Measurements from ENCODE around the gene LRRC27. TPM values are rescaled to one million over a fixed set of nuclear protein-coding genes. Genes with fewer than 3 reads are reported as not detected.

LRRC27 gene
- 10 to 100 TPM in 1 of 5 experiments, 1 to 10 TPM in 4; 3.4 to 10.8 (median 7.1) TPM for total RNA-seq
- 1 to 10 TPM; 1.8 to 4.9 TPM for polyA plus RNA-seq
- total RNA-seq, result 7.3 reads per million, percentile 30 among the genes with 10 or more reads in this experiment

DNA sequence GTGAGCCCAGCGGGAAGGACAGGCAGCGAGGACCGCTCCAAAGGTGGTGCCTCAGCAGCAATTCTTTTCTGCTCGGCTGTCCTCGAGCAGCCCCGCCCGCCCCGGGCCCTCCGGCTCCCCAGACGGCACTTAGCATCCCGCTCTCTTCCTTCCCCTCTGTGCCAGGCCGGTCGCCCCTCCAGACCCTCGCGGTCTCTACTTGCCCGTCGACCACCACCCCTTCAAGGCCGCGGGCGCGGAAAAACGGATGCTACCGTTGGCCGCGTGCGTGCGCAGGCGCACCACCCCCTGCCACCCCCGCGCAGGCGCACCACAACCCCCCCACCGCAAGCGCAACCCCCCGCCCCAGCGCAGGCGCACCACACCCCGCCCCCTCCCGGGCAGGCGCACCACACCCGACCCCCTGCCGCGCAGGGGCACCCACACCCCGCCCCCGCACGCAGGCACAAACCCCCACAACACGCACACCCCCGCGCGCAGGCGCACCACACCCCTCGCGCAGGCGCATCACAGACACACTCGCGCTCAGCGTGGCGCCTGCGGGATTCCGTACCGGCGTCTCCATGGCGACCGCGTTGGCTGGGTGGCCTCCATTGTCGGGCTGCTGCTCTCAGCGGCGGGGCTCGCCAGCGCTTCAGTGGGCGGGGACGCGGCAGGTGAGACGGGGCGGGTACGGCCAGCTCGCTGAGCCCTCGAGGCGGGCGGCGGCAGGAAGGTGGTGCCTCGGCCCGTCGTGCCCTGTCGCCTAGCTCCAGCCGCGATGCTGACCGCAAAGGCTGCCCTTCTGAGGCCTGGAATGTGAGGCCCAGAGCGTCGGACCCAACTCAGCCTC, at the start of gene LRRC27:
LRRC27 (plus strand) TSS at position 593 of the 832 bp plus-strand sequence. CDS start 1,332 bp downstream, outside the sequence.
- Histone ChIP-seq H3K4me1 (ENCODE audit: control insufficient read depth in 2 of 2, insufficient read depth in 2 of 2, low read length in 2 of 2) (peaks cover 11 to 24% of the 10 kb centered on the region in 2 donors), H3K36me3 (ENCODE audit: control insufficient read depth in 2 of 3, insufficient read depth in 3 of 3, low read length in 3 of 3) (no peaks in the 10 kb centered on the region), H3K27ac (ENCODE audit: low read depth, low read length) (peak within 1 kb of the TSS; percentile 84), H3K4me3 (ENCODE audit: low read length) (peak within 1 kb of the TSS; percentile 96), H3K9me3 (ENCODE audit: control insufficient read depth in 2 of 3, low read length in 3 of 3) (no peaks in the 10 kb centered on the region), H3K27me3 (ENCODE audit: control insufficient read depth in 2 of 2, insufficient read depth in 2 of 2, low read length in 2 of 2) (no peaks in the 10 kb centered on the region)
- peak; percentile 99 to 100 (median 100) for DNase-seq
- ChIA-PET POLR2A (interaction anchor here (0.7 to 1.0 kb wide), 2 partner anchors 17 to 191 kb away, joined by 3 read pairs; no protein-coding TSS in a partner anchor), CTCF (no interaction called here)
- Mint-ChIP-seq H3K9me3 (peaks cover 0 to 13% (median 0%) of the 10 kb centered on the region in 11 donors), H3K36me3 (peaks cover 0 to 21% (median 13%) of the 10 kb centered on the region in 5 donors), H3K4me1 (peaks cover 46 to 77% (median 66%) of the 10 kb centered on the region in 7 donors), H3K27me3 (peaks cover 0 to 7% (median 0%) of the 10 kb centered on the region in 5 donors), H3K4me3 (peak within 1 kb of the TSS; percentile 86 to 96 (median 90)), H3K27ac (peak within 1 kb of the TSS; percentile 86 to 97 (median 95))
- intact Hi-C loops (cut with micrococcal nuclease), result loop anchor here (1.0 to 5.0 kb wide), 15 partner anchors 24 to 1060 kb away; partner anchors contain the start of genes INPP5A (in 2 of the 2), PPP2R2D (in 2 of the 2), BNIP3 (in 1 of the 2) and DPYSL4 (in 1 of the 2)
- ATAC-seq, result peak; percentile 93

- H3K9me3 Mint-ChIP-seq, result peaks cover 0 to 1% (median 0%) of the 10 kb centered on the region in 11 donors
- Histone ChIP-seq H3K4me3 (ENCODE audit: low read length) (no peak overlapping the region), H3K27ac (ENCODE audit: low read depth, low read length) (no peak overlapping the region), H3K4me1 (ENCODE audit: control insufficient read depth in 2 of 2, insufficient read depth in 2 of 2, low read length in 2 of 2) (no peaks in the 10 kb centered on the region), H3K9me3 (ENCODE audit: control insufficient read depth in 2 of 3, low read length in 3 of 3) (no peaks in the 10 kb centered on the region), H3K27me3 (ENCODE audit: control insufficient read depth in 2 of 2, insufficient read depth in 2 of 2, low read length in 2 of 2) (no peaks in the 10 kb centered on the region), H3K36me3 (ENCODE audit: control insufficient read depth in 2 of 3, insufficient read depth in 3 of 3, low read length in 3 of 3) (no peaks in the 10 kb centered on the region)
- no peak overlapping the region for H3K27ac Mint-ChIP-seq
- ChIA-PET CTCF (no interaction called here), POLR2A (no interaction called here)
- DNase-seq, result no peak
- no peaks in the 10 kb centered on the region for H3K36me3 Mint-ChIP-seq
- peaks cover 0 to 8% (median 0%) of the 10 kb centered on the region in 5 donors for H3K27me3 Mint-ChIP-seq
- intact Hi-C loops (cut with micrococcal nuclease), result no loop called here
- H3K4me1 Mint-ChIP-seq, result peaks cover 3 to 16% (median 5%) of the 10 kb centered on the region in 7 donors
- no peak for ATAC-seq
- H3K4me3 Mint-ChIP-seq, result no peak overlapping the region
These were observed 49.1 kb upstream of the LRRC27 start for GRCh38 chr10:132282667-132283603.

- Mint-ChIP-seq H3K27ac (no peak overlapping the region), H3K36me3 (no peaks in the 10 kb centered on the region), H3K27me3 (peaks cover 0 to 12% (median 0%) of the 10 kb centered on the region in 5 donors), H3K4me1 (peaks cover 3 to 15% (median 5%) of the 10 kb centered on the region in 7 donors), H3K9me3 (peaks cover 0 to 2% (median 0%) of the 10 kb centered on the region in 11 donors), H3K4me3 (no peak overlapping the region)
- intact Hi-C loops (cut with micrococcal nuclease), result no loop called here
- Histone ChIP-seq H3K36me3 (ENCODE audit: control insufficient read depth in 2 of 3, insufficient read depth in 3 of 3, low read length in 3 of 3) (no peaks in the 10 kb centered on the region), H3K4me3 (ENCODE audit: low read length) (no peak overlapping the region), H3K9me3 (ENCODE audit: control insufficient read depth in 2 of 3, low read length in 3 of 3) (no peaks in the 10 kb centered on the region), H3K27me3 (ENCODE audit: control insufficient read depth in 2 of 2, insufficient read depth in 2 of 2, low read length in 2 of 2) (no peaks in the 10 kb centered on the region), H3K4me1 (ENCODE audit: control insufficient read depth in 2 of 2, insufficient read depth in 2 of 2, low read length in 2 of 2) (no peaks in the 10 kb centered on the region), H3K27ac (ENCODE audit: low read depth, low read length) (no peak overlapping the region)
- ATAC-seq (no peak), DNase-seq (no peak)
- POLR2A ChIA-PET, result no interaction called here
- CTCF ChIA-PET, result no interaction called here
These were observed 48.2 kb upstream of the LRRC27 start for GRCh38 chr10:132283604-132284382.

- CTCF ChIA-PET, result no interaction called here
- H3K27ac ChIP-seq (ENCODE audit: low read depth, low read length), result no peak overlapping the region
These were observed 42.6 kb upstream of the LRRC27 start for GRCh38 chr10:132289439-132289838.

DNA sequence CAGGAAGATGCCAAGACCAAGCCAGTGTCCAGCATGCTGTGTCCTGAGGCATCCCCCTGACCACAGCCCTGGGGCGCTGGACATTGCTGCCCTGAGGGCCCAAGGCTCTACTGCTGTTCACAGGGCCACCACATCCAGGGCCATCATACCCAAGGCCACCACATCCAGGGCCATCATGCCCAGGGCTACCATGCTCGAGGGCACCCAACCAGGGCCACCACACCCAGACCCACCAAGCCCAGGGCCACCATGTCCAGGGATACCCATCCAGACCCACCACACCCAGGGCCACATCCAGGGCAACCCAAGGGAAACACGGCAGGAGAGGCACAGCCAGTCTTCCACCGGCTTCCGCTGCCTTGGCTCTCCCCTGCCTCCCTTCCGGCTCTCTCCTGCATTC, 41.4 kb upstream of the LRRC27 start:
- CTCF ChIA-PET, result no interaction called here
- DNase-seq (no peak), ATAC-seq (no peak)
- Mint-ChIP-seq H3K36me3 (peaks cover 0 to 6% (median 0%) of the 10 kb centered on the region in 5 donors), H3K4me1 (peaks cover 0 to 11% (median 0%) of the 10 kb centered on the region in 7 donors), H3K4me3 (no peak overlapping the region), H3K27ac (no peak overlapping the region), H3K9me3 (peaks cover 0 to 2% (median 0%) of the 10 kb centered on the region in 11 donors), H3K27me3 (peaks cover 0 to 9% (median 0%) of the 10 kb centered on the region in 5 donors)
- no peaks in the 10 kb centered on the region for H3K36me3 ChIP-seq (ENCODE audit: control insufficient read depth in 2 of 3, insufficient read depth in 3 of 3, low read length in 3 of 3)
- no peaks in the 10 kb centered on the region for H3K9me3 ChIP-seq (ENCODE audit: control insufficient read depth in 2 of 3, low read length in 3 of 3)
- no peaks in the 10 kb centered on the region for H3K4me1 ChIP-seq (ENCODE audit: control insufficient read depth in 2 of 2, insufficient read depth in 2 of 2, low read length in 2 of 2)
- POLR2A ChIA-PET, result interaction anchor here (0.6 kb wide), 1 partner anchor 47 kb away, joined by 3 read pairs; no protein-coding TSS in a partner anchor
- intact Hi-C loops (cut with micrococcal nuclease), result no loop called here
- H3K4me3 ChIP-seq (ENCODE audit: low read length), result no peak overlapping the region
- no peak overlapping the region for H3K27ac ChIP-seq (ENCODE audit: low read depth, low read length)
- no peaks in the 10 kb centered on the region for H3K27me3 ChIP-seq (ENCODE audit: control insufficient read depth in 2 of 2, insufficient read depth in 2 of 2, low read length in 2 of 2)

More at GRCh38 chr10:132289439-132289838, 42.6 kb upstream of the LRRC27 start:
- no peaks in the 10 kb centered on the region for H3K27me3 ChIP-seq (ENCODE audit: control insufficient read depth in 2 of 2, insufficient read depth in 2 of 2, low read length in 2 of 2)
- Mint-ChIP-seq H3K27me3 (peaks cover 0 to 12% (median 0%) of the 10 kb centered on the region in 5 donors), H3K27ac (no peak overlapping the region), H3K4me1 (peaks cover 0 to 10% (median 0%) of the 10 kb centered on the region in 7 donors), H3K9me3 (peaks cover 0 to 2% (median 0%) of the 10 kb centered on the region in 11 donors), H3K4me3 (no peak overlapping the region), H3K36me3 (no peaks in the 10 kb centered on the region)
- POLR2A ChIA-PET, result no interaction called here
- H3K4me1 ChIP-seq (ENCODE audit: control insufficient read depth in 2 of 2, insufficient read depth in 2 of 2, low read length in 2 of 2), result no peaks in the 10 kb centered on the region
- H3K9me3 ChIP-seq (ENCODE audit: control insufficient read depth in 2 of 3, low read length in 3 of 3), result no peaks in the 10 kb centered on the region
- no peaks in the 10 kb centered on the region for H3K36me3 ChIP-seq (ENCODE audit: control insufficient read depth in 2 of 3, insufficient read depth in 3 of 3, low read length in 3 of 3)
- ATAC-seq (no peak), DNase-seq (no peak)
- intact Hi-C loops (cut with micrococcal nuclease), result no loop called here
- H3K4me3 ChIP-seq (ENCODE audit: low read length), result no peak overlapping the region
